Fibroblast of skin of right quadriceps (primary cell): ENCODE results near the gene AIF1.

Experiments used
- DNase-seq: peaks from one replicate; pipeline ENCODE4 v3.0.0-alpha.2; 2013

The AIF1 gene

DNA sequence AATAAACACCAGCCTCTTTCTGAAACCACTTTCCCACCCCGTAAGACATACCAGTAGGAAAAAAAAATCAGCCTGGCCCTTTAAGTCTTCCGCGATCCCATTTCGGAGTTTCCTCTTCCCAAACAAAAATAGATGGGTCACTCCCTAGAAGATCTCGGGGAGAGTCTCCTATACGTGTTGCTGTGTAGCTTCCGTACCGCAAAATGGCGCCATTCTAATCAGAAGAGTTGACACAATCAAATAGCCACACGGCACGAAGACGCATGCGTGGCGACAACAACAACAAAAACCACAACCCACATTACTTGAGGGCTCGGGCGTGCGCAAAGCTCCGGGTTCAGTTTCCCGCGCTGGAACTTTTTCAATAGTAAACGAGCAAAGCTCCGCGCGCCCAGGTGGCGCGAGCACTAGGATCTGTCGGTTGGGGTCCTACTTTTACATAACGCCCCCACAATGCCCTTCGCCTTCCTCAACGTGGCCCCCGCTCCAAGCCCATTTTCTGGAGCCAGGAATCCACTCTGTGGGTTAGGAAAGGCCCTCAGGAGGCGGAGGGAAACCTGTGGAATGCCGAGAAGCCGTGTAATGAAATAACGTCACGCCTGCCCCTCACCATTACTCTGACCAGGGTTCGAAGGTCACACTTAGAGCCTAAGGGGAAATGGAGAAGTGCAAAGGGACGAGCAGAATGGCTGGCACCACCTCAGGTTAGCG is 49.9 kb downstream of the AIF1 start, which contains the start of gene GPANK1:
Gene GPANK1, minus strand, starts transcription at position 208 of the 711 bp plus-strand sequence. CDS start 519 bp downstream, outside the sequence.
- DNase-seq = peak; percentile 95

DNA sequence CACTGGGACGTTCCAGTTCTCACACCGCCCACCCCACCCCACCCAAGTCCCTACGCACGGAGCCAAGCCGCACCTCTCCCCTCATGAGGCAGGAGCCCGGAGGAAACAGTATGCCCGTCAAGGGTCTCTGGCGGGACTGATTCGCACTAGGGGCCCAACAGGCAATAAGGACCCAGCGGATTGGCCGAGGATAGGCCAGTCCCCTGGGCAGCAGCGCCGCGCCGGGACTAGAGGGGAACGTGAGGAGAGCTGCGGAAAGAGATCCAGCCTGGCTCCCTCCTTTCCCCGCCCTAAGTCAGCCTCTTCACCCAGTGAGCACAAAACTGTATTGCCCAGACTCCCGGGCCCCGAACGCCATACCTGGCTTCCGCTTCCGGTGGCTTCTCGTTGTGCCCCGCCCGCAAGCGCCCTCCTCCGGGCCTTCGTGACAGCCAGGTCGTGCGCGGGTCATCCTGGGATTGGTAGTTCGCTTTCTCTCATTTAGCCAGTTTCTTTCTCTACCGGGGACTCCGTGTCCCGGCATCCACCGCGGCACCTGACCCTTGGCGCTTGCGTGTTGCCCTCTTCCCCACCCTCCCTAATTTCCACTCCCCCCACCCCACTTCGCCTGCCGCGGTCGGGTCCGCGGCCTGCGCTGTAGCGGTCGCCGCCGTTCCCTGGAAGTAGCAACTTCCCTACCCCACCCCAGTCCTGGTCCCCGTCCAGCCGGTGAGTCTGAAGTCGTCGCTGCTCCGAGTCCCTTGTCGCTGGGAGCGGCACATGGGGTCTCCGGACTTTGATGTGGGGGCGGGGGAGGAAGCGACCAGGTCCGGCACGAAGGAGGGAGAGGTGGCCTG is 50.7 kb downstream of the AIF1 start, which contains the start of gene CSNK2B:
Gene CSNK2B, plus strand, starts transcription at position 580 of the 836 bp plus-strand sequence. CDS start 752 bp downstream, outside the sequence.
- DNase-seq = peak; percentile 97

DNA sequence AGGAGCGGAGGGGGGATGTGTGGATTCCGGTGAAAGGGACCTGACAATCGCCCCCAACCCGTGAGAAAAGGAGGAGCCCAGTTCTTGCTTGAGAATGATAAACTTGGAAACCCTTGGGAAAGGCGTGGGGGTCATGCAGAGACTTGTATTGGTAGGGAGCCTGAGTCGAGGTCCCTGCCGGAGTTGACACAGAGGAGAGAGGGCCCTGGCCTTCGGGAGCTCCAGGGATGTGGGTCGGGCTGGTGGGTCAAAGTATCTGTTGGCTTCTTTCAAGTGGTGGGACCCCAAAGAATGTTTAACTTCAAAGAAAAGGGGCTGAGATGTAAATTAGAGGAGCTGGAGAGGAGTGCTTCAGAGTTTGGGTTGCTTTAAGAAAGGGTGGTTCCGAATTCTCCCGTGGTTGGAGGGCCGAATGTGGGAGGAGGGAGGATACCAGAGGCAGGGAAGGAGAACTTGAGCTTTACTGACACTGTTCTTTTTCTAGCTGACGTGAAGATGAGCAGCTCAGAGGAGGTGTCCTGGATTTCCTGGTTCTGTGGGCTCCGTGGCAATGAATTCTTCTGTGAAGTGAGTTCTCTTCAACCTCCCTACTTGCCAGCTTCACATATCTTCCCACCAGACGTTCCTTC is 51.4 kb downstream of the AIF1 start:
- no peak for DNase-seq
